Effector CD8-positive, alpha-beta T cell (primary cell): ENCODE data around the gene TOR1B.

Source experiments
- DNase-seq: peaks from one replicate; lab custom pipeline; 2025; lab: John Stamatoyannopoulos, UW

TOR1B gene

DNA sequence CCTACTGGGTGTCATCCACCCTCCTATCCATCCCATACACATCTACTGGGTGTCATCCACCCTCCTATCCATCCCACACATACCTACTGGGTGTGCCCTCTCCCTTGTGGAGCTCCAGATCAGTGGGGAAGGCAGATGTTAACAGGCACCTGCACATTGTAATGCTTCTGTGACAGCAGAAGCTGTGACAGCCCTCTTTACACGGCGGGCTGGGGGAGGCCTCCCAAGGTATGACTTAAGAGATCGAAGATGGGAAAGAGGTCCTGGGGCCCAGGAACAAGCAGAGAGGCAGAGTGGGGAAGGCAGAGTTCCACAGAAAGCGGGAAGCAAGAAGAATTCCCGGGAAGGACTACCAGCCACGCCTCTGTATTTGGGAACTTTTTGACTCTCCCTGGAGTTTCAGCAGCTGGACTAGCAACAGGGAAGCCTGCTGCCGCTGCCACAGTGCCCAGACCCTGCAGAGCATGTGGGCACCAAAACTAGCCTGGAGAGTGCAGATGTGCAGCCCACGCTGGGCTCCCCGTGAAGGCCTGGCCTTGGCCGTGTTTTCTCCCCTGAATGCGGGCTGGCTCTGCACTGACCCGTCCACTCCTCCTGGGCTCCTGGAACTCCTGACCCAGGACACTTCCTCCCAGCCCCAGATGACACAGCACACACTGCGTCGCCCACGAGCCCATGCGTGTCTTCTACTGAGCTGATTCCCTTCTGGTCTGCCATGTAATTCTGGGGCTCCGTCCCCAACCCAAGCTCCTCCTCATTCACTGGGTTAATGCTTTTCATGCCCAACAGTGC is 11.6 kb downstream of the TOR1B start:
- DNase-seq, result no peak

DNA sequence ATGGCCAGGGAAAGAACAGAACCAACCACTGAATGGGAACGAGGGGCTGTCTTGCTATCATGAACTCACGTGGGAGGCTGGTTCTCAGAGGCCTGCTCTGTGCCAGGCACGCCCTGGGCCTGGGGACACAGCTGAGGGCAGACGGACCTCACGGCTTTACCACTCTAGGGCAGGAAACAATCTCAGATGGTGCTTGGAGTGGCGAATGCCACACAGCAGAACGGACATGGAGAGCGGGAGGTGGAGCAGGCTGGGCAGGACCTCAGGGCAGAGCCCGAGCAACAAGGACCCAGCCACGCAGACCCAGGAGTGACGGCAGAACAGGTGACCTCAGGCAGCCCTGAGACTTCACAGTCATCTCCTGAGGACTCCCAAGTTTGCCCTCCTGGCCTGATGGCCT is 12.3 kb downstream of the TOR1B start:
- DNase-seq, result no peak

DNA sequence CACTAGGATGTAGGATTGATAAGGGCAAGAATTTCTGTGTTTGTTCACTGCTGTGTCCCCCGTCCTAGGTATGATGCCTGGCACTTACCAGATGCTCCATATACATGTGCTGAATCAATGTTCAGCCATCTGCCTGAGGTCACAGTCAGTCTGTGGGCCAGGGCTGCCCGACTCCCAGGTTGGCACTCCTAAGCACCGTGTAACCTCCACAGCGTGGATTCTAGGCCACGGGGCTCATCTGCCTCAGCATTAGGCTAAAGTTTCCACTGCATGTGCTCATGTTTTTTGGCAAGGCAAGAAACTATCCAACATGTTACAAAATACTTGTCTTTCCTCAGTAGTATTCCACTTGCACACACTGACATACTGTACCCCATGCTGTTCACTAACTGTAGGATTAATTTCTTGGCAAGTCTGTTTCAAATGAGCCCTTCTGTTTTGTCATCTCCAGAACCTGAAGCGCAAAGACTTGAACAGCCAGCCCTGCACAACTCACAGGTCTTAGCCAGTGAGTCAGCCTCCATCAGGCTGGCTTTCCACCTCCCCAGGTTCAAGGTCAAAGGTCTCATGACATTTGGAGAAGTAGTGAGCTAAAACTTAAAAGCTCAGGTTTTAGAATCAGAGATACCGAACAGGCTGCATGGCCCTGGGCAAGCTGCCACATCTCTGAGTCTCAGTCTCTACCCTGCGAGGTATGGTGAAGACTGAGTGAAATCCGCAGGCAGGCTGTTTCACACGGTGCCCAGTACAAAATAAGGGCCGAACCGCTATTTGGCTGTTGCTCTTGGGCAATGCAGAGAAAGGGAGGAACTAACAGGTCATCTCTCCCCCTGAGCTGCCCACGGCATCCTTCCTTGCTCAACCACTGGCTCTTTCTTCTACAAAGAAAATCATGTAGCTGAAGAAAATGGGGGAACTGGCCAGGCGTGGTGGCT is 13.8 kb downstream of the TOR1B start:
- DNase-seq, result no peak

DNA sequence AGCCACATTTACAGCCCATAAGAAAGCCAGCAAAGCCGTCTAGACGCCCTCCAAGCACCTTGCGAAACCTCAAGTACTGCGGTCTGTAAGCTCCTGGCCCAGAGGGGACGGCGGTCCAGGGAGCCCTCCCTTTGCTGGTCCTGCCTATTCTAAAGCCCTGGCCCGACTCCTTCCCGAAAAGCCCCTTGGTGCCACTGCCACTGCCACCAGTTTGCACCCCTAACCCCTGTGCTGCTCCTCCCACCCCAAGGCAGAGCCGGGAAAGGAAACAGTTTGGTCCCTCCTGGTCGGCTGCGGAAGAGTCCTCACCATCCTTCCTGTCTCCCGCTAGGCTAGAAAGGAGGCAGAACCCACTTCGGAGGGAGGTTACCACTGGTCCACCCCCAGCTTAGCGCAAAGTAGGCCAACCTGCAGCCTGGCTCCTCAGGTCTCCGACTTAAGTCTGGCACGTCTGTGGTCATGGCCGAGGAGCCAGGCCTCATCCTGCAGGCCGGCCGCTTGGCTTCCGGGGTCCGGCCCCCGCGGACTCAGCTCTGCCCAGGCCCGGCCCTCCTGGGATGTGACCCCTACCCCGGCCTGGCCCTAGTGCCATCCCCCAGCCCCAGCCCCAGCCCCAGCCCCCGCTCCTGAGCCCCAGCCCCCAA is 20.0 kb downstream of the TOR1B start:
- no peak for DNase-seq

DNA sequence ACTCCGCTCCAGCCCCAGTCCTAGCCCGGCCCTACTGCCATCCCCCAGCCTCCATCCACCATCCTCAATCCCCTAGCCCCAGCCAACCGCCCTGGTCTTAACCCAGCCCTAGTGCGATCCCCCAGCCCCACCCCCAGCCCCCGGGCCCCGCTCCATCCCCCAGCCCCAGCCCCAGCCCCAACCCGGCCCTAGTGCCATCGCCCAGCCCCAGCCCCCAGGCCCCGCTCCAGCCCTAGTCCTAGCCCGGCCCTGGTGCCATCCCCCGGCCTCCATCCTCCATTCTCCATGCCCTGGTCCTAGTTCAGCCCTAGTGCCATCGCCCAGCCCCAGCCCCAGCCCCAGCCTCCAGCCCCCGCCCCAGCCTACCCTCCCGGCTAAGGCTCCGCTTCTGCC is 20.6 kb downstream of the TOR1B start:
- DNase-seq, result no peak

DNA sequence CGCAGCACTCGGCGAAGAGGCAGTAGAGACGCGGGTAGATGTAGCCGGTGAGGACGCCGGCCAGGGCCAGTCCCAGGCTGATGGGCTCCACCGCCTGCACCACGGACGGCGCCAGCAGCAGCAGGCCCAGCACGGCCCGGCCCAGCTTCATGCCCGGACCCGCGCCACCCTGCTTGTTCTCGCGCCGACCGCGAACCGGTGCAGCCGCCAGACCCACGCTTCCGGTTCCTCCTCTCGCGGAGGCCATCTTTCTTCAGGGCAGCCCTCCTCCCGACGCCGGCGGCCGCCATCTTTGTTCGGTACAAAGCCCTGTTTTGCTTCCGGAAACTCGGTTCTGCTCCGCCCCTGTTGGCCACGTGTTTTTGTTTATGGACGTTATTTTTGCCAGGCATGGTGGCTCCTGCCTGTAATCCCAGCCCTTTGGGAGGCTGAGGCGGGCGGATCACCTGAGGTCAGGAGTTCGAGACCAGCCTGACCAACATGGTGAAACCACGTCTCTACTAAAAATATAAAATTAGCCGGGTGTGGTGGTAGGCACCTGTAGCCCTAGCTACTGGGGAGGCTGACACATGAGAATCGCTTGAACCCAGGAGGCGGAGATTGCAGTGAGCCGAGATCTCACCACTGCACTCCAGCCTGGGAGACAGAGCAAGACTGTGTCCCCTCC is 21.1 kb downstream of the TOR1B start, which contains the start of gene TOR1A:
Gene TOR1A, minus strand, starts transcription at position 202 of the 667 bp plus-strand sequence. Its CDS starts 51 bp downstream, at position 151.
- DNase-seq, result peak; percentile 85

DNA sequence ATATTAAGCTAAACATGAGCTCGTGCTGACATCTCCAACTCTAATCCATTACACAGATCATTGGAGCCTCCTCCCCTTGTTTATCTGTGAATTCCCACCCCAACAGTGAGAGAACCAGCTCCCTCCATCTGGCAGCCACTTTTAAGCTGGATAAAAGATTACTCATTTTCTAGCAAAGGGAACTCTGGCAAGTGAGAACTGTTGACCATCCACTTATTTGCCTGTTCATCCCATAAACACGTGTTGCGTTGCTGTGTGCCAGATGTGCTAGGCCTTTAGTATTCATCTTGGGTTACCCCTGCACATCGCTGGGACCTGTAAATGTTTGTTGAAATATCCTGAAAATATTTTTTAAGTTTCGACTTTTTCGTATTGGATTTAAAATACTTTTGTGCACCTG is 23.4 kb downstream of the TOR1B start:
- DNase-seq, result no peak

DNA sequence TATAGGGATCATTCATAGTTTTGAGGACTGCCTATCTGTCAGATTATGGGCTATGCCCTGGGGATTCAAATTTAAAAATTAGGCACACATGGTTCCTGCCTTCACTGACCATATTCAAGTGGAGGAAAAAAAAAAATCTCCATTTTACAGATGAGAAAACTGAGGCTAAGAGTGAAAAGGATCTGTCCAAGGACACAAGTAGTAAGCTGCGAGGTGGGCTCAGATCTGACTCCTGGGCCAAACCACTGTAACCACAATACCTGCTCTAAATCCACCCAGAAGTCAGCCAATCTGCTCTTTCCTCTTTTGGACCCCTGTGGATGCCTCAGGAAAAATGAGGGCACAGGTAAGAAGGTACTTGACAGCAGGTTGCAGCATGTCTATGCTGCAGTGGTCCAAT is 23.8 kb downstream of the TOR1B start:
- DNase-seq, result no peak

DNA sequence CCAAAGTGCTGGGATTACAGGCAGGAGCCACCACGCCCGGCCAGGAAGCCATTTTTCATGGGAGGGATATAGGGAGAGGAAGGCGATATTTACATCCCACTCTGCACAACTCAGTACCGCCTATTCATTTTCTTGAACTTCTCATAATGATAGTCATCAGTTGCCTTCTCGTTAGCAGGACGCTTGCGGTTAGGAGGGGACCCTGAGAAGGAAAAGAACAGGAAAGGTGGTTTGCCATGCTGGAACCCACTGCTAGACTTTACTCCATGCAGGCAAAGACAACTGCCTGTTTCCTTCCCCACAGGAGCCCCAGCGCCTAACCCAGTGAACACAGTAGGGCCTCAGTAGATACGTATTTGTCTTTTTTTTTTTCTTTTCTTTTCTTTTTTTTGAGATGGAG is 25.1 kb downstream of the TOR1B start:
- no peak for DNase-seq

DNA sequence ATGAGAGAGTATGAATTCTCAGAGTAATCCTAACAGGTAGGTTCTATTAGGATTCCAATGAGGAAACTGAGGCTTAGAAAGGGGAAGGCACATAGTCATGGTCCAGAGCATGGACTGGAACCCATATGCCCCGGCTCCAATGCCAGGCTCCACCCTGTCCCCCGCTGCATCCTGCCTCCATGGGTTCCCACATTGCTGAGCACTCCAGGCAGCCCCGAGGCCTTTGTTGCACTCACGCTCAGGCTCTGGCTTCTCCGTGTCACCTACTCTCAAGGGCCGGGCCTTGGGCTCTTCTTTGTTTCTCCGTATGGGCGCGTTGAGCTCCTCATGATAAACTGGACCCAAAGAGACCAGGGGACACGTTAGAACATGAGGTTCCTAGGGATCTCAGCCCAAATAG is 26.0 kb downstream of the TOR1B start:
- DNase-seq, result no peak

DNA sequence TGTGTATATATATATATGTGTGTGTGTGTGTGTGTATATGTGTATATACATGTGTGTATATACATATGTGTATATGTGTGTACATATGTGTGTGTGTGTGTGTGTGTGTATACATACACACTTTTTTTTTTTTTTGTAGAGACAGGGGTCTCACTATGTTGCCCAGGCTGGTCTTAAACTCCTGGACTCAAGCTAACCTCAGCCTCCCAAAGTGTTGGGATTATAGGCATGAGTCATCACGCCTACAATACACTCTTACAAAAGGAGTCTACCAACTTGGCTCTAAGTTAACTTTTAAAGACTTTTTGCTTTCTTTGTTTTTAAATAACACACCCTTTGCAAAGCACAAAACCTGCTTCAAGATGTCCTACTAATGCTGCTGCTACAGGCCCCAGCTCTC is 30.0 kb downstream of the TOR1B start:
- no peak for DNase-seq

DNA sequence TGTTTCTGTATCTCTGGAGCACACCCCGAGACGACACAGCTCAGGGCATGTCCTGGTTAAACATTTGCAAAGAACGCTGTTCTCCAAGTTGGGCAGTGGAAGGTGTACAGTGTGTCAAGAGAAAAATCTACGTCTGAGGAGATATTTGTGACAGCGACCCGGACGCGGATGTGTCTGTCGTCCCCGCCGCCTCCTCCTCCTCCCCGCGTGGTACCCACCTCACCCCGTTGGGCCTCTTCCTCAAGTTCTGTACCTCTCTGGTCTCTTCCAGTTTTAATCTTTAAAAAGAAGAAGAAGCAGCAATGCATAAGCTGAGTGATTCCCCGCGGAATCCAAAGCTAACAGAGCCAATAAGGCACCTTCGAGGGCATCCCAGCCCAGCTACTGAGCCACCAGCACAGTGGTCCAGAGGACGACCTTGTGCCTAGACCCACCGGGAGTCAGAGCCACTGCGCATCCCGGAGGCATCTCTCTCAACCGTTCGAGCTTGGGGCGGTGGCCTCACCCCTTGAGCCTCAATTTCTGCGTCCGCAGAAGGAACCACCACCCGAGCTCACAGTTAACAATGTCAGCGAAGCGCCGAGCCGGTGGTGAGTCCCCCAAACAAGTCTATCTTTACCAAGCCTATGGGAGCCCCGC is 31.6 kb downstream of the TOR1B start:
- no peak for DNase-seq

DNA sequence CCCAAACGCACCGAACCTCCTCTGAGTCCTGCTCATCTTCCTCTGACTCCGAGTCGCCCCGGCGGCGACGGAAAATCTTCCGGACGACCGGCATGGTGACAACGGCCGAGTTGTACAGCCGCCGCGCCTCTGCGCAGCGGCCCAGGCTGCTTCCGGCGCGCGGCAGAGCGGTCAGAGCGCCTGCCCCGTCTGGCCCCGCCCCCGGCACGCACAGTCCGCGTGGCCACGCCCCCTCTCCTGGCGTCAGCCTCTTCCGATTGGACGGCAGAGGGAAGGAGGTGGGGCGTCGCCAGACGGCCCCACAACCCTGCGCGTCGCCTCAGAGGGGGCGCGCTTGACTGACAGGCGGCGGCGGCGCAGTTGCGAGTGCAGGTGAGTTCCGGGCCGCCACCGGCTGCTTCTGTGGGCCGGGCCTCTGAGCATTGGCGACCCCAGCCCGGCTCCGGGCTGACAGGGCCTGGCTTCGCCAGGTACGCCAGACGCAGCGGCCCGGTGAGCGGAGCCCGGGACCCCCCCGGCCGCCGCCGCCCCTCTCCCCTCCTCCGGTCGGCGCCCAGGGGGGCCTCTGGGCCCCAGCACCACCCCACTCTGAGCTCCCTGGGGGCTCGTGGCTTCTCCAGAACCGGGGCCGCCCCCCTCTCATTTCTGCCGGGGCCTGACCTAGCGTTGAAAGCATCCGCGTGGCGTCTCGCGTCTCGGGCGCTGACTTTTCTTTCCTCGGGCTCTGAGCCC is 32.3 kb downstream of the TOR1B start, which contains the start of the genes C9orf78 and USP20:
Gene C9orf78, minus strand, starts transcription at position 148 of the 732 bp plus-strand sequence. Its CDS starts 54 bp downstream, at position 94.
Gene USP20, plus strand, starts transcription at position 331 of the 732 bp plus-strand sequence. CDS start 17,098 bp downstream, outside the sequence.
- DNase-seq, result peak; percentile 96

DNA sequence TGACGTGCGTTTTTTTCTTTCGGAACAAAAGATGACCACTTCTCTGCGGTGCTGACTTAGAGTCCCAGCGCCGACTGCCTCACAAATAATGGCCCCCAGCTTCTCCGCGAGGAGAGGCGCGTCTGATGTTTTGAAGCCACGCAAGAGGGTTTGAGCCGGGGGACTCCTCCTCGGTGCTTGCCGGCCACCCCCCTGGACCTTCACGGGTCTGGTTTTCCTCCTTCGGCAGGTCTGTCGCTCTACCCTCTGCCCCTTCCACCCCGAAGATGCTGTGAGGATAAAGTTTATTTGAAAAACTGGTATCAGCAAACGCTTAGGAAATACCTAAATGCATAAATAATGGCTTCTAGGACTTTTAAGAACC is 32.9 kb downstream of the TOR1B start:
- DNase-seq, result no peak

DNA sequence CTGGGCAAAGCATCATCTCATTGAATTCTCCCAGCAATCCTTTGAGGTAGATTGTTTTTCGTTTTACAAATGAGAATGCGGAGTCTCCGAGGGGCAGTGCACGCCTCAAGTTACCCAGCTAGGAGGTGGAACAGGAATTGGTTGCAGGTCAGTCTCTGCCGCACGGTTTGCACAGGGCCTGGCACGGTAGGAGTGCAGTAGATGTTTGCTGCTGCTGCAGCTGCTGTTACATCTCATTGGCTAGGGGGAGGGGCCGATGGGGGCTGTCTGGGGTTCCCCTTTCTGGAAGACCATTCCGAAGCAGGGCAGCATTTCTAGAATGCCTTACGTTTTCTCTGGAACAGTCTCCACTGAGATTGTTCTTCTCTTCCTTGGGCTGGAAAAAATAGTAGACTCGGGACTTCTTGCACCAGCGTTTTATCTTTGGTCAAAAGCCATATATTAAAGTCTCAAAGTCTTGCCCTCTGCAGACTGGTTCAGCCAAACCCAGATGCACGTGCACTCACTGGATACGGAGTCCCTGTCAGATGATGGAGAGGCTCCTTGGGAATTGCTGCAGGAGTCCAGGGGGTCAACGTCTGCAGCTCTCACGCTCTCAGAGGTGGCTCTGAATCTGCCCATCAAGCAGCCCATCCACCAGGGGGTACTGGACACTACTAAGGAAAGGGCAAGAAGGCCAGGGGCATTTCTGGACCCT is 33.5 kb downstream of the TOR1B start:
- DNase-seq, result peak; percentile 44

DNA sequence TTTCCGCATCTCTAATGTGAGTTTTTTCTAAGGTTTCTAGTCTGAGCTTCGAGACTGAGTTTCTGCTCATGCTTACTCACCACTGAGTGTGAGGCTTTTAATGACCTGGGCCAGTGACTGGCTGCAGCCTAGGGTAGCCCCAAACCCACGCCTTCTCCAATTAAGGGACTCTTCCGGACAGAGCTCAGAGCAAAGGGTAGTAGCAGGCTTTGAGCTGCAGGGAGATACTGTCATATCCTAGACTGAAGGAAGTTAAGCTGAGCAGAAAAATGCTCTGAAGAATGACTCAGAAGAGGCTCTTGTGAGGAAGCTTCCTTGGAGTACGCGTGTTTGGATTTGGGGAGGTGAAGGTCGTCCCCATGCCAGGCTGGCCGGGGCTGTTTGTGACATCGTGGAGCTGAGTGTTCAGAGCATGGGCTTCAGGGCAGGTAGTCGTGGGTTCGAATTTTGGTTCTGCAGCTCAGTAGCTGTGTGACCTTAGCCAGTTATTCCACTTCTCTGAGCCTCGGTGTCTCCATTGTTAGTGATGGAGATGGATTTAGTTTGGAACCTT is 35.8 kb downstream of the TOR1B start:
- DNase-seq, result no peak

DNA sequence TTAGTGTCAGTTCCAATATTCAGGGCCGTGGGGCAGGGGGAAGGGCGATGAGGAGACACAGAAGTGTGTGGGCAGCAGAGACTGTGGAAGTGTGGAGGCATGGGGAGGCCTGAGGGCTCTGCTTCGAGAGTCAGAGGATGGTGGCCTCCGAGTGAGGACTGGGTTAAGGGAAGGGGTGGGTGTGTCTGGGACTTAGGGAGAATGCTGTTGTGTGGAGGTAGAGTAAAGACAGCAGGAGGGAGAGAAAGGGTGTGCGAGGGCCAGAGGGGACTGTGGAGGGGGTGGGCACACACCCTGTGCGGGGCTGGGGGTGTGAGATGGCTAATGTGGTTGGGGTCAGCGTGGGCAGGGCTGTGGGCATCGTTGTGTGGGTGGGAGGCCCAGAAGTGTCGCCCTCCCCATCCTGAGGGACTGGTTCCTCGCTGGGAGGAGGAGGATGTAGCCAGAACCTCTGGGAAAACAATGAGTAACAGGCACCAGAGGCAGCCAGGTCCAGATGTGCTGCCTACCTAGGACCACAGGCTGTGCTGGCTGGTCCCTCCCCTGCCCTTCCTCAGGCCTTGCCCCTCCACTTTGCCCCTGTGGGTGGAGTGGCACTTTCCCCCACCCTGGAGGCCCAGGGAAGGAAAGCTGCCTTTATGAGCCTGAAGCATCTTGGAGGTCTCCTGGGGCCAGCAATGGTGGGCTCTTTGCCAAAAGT is 36.5 kb downstream of the TOR1B start:
- DNase-seq, result no peak

DNA sequence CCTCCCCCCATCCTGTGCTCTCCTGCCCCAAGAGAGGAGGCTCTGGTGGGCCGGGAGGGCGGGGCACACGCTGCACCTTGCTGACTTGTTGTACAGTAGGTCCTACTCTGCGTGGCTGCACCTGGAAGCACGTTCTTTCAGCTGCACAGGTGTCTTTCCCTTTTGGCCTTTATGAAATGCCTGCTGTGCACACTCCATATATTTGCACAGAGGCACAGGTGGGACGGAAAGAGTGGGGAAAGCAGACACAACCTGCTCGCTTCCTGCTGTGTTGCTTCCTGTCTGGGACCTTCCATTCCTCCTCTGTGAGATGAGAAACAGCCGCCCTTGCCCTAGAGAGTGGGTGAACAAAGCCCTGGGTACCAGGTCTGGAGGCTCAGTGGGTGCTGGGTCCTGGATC is 37.0 kb downstream of the TOR1B start:
- DNase-seq, result no peak

DNA sequence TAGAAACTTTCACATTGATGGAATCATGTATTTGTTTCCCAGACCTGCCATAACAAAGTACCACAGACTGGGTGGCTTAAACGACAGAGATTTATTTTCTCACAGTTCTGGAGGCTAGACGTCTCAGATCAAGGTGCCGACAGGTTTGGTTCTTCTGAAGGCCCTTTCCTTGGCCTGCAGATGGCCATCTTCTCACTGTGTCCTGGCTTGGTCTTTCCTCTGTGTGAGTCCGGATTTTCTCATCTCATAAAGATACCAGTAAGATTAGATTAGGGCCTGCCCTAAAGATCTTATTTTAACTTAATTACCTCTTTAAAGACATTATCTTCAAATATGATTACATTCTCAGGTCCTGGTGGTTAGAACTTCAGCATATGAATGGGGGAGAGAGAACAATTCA is 38.1 kb downstream of the TOR1B start:
- no peak for DNase-seq
